HTR-8/SVneo (cell line): Measurements from ENCODE around the gene SYNGR1.
"Not testable (repeated sequence)": the region's sequence is repeated elsewhere in the genome, so short reads cannot be mapped to it uniquely, and the experiment has no call there.

Source experiments
- DNase-seq: peaks from one replicate; pipeline ENCODE4 v3.0.0; 2011; ENCODE audit warnings: low spot score, mixed read lengths; ENCODE audit not compliant: insufficient read length
- FAIRE-seq: peaks from 2 replicates; lab custom pipeline; 2011; peaks lifted over from hg19 to GRCh38; lab: Jason Lieb, UNC

Gene SYNGR1

DNA sequence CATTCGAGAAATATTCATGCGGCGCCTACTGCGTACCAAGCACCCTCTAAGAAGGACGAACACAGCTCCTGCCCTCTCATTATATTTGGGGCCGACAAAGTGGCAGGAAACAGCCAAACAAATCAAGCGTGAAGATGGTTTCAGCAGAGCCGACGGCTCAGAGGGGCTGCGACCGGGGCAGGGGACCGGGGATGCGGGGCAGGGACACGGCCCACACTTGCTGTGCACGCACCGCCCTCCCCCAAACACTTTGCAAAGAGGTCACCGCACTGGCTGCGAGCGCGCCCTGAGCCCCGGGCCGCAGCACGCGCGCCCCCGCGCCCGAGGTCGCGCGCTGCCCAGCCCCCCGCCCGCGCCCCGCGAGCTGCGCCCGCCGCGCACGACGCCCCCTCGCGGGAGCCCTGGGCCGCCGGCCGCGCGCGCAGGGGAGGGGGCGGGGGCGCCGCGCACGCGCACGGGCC is 255 bp upstream of the SYNGR1 start:
- FAIRE-seq (peak; percentile 66), DNase-seq (peak; percentile 62)

DNA sequence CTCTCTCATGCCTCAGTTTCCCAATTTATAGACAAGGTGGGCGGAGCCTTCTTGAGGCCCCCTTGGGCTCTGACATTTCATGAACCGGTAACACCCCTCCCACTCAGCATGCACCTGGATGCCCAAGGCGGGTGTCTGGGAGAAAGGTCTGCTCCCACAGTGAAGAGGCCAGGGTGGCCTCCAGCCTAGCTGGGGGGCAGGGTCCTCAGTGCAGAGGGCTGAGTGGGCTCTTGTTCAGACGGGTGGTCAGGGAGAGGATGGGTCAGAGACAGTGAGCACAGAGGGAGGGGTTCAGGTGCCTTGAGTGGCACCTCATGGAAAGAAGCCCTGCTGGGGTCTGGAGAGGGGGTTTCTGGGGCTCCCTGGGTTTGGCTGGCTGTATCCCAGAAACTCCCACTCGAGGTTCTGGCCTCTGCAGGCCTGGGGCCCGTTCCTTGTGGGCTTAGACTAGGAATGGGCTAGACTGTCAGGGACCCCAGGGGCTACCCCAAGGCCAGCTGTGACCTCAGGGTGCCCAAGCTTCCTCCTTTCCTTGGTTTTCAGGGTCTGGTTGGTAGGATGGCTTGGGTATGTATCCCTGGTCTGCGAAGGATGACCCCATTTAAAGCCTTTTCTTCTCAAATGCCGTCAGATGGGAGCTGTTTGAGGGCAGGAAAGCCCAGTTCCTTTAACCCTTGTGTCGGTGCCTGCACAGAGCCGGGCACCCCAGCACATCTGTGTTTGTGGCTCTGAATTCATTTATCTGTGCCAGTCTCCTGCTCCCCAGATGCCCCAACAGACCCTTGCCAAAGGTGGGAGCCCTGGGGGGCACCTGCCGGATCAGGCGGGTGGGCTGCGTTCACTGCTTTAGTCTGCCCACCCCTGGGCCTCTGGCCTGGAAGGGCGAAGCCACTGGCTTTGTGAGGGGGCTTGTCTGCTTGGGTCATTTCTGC is 1.2 kb downstream of the SYNGR1 start:
- FAIRE-seq = no peak
- no peak for DNase-seq

DNA sequence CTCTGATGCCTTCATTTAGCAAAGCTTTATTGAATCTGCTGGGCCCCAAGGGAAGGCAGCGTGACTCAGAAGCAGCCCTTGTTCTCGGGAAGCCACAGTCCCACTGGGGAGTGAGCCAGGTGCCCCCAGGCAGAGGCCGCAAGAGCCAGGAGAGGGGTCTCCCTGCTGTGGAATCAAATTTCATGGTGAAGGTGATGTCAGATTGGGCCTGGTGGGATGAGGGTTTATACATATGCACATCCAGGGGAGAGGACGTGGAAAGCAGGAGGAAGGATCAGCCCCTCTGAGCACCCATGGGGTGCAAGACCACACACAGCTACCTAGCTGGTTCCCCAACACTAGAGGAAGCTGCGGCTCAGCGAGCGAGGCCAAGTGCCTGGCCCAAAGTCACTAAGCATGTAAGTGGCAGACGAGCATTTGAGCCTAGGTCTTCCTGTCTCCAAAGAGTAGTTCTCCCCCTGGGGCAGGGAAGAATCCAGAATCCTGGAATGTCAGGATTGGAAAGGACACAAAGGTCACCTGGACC is 2.0 kb downstream of the SYNGR1 start:
- FAIRE-seq (peak; percentile 44), DNase-seq (peak; percentile 56)

DNA sequence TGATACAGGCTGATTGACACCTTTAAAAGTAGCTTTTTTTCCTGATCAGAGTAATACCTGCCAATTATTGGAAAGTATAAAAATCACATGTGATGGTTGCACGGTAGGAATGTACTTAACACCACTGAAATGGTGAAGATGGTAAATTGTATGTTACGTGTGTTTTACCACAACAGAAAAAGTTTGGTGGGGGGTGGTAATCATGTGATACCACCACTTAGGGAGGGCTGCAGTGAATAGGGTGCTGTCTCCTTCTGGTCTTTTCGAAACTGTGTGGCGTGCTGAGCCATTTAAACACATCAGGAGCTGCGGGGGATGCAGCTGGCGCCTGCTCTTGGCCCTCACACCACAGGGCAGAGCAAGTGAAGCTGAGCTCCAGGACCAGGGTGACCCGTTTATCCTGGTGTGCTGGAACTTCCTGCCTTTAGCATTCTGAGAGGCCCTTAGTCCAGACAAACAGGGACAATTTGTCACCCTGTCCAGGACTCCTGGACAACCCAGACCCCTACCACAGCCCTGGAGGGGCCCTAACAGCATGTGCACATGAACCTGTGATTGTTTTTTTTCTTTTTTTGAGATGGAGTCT is 2.6 kb downstream of the SYNGR1 start:
- FAIRE-seq (no peak), DNase-seq (no peak)

DNA sequence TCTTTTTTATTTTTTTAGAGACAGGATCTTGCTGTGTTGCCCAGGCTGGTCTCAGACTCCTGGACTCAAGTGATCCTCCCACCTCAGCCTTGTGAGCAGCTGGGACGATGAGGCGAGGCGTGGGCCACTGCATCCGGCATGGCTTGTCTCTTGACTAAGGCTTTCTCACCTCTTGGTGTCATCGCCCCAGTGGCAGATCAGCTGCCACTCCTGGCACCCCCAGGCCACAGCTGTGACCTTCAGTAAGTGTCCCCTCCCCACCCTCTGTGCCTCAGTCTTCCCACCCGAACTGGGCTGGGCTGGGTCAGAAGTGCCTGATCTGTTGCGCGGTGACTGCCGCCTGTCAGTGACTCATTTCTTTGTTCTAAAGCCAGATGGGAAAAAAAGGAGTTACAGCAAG is 3.6 kb downstream of the SYNGR1 start:
- no peak for DNase-seq
- FAIRE-seq = no peak

DNA sequence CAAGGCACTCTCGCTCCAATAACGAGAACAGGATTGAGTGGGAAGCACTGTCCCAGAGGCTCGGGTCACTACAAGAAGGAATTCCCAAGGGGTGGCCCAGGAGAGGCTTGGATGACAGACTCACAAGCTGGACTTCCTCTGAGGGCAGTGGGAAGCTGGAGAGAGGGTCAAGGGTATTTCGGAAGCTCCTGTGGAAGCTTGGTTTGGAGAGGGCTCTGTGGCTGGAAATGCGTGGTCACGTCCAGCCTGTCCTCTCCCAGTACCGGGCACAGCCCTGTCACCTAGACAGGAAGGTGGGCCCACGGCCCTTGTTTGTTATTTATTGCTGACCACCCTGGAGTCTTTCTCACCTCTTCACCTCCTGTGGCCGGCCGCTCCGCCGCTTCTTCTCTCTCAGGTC is 5.3 kb downstream of the SYNGR1 start:
- FAIRE-seq (no peak), DNase-seq (no peak)

DNA sequence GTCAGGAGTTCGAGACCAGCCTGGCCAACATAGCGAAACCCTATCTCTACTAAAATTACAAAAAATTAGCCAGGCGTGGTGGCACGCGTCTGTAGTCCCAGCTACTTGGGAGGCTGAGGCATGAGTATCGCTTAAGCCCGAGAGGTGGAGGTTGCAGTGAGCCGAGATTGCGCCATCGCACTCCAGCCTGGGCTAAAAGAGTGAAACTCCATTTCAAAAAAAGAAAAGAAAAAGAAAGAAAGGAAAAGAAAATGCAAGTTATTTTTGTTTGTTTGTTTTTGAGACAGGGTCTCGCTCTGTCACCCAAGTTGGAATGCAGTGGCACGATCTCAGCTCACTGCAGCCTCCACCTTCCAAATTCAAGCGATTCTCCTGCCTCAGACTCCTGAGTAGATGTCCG is 6.0 kb downstream of the SYNGR1 start:
- not testable (repeated sequence) for DNase-seq, FAIRE-seq

DNA sequence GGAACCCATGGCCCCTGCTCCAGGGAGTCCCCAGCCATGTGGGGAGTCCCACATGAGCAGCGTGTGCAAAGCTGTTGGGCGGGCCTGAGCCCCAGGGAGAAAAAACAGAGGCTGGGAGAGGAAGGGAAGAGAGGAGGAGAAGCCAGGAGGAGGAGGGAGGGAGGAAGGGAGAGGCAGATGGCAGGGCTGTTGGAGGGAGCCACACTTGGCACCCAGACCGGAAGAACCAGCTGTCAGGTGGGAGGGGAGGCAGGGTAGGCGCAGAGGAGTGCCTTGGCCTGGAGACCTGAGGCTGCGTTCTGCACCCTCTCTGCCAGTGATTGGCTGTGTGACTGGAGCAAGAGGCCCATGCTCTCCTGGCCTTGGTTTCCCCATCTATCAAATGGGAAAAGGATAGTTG is 6.7 kb downstream of the SYNGR1 start:
- FAIRE-seq = no peak
- no peak for DNase-seq

DNA sequence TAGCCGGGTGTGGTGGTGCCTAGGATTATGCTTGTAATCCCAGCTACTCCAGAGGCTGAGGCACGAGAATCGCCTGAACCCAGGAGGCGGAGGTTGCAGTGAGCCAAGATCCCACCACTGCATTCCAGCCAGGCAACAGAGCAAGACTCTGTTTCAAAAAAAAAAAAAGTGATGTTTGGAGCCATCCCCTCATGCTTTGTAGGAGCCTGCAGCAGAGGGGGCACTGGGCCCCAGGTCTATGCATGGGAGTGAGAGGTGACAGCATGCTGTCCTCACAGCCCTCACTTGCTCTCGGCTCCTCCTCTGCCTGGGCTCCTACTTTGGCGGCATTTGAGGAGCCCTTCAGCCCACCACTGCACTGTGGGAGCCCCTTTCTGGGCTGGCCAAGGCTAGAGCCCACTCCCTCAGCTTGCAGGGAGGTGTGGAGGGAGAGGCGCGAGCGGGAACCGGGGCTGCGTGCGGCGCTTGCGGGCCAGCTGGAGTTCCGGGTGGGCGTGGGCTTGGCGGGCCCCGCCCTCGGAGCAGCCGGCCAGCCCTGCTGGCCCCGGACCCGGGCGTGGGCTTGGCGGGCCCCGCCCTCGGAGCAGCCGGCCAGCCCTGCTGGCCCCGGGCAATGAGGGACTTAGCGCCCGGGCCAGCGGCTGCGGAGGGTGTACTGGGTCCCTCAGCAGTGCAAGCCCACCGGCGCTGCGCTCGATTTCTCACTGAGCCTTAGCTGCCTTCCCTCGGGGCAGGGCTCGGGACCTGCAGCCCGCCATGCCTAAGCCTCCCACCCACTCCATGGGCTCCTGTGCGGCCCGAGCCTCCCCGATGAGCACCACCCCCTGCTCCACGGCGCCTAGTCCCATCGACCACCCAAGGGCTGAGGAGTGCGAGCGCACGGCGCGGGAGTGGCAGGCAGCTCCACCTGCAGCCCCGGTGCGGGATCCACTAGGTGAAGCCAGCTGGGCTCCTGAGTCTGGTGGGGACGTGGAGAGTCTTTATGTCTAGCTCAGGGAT is 7.6 kb downstream of the SYNGR1 start:
- not testable (repeated sequence) for FAIRE-seq

DNA sequence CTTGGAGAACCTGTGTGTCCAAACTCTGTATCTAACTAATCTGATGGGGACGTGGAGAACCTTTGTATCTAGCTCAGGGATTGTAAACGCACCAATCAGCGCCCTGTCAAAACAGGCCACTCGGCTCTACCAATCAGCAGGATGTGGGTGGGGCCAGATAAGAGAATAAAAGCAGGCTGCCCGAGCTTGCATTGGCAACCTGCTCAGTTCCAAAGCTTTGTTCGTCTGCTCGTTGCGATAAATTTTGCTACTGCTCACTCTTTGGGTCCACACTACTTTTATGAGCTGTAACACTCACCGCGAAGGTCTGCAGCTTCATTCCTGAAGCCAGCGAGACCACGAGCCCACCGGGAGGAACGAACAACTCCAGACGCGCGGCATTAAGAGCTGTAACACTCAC is 8.4 kb downstream of the SYNGR1 start:
- DNase-seq, FAIRE-seq: not testable (repeated sequence)

More for the DNA sequence above, 7.6 kb downstream of the SYNGR1 start:
- not testable (repeated sequence) for DNase-seq

DNA sequence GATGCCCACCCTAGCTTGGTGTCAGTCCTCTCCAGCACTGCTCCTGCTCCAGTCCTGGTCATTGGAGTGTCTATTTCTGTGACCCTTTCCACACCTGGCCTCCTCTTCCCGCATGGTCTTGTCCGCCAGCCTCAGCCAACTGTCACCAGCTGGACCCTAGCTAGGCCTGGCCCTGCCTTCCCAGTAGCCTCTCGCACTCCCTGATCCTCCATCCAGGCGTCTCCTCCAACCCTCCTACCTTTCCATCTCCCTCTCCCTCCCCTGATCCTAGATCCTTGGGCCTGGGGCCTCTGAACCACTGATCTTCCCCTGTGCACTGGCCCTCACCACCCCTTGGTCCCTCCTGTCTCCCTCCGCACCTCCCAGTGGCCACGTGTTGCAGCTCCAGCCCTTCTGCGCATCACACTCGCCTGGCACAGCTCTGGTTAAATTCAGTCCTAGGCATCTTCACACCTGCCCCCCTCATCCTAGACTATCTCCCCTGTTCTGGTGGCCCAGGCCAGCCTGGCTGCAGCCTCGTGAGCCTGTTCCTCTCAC is 9.9 kb downstream of the SYNGR1 start:
- DNase-seq (no peak), FAIRE-seq (no peak)

DNA sequence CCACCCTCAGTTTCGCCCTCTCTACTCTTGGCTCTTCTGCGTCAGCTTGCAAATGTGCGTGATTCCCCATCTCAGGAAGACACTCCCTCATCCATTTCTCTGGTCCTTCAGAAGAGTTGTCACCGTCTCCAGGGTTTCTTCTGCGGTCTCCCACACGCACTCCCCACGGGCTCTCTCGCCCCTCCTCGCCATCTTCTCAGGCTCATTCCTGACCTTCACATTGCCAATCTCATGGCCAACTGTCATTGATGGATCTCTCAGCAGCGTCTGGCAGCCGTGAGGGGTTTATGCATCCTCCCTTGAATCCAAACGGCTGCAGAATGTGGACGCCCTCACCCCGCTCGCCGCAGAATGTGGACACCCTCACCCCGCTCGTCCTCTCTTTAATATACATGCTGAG is 10.5 kb downstream of the SYNGR1 start:
- no peak for DNase-seq
- no peak for FAIRE-seq

DNA sequence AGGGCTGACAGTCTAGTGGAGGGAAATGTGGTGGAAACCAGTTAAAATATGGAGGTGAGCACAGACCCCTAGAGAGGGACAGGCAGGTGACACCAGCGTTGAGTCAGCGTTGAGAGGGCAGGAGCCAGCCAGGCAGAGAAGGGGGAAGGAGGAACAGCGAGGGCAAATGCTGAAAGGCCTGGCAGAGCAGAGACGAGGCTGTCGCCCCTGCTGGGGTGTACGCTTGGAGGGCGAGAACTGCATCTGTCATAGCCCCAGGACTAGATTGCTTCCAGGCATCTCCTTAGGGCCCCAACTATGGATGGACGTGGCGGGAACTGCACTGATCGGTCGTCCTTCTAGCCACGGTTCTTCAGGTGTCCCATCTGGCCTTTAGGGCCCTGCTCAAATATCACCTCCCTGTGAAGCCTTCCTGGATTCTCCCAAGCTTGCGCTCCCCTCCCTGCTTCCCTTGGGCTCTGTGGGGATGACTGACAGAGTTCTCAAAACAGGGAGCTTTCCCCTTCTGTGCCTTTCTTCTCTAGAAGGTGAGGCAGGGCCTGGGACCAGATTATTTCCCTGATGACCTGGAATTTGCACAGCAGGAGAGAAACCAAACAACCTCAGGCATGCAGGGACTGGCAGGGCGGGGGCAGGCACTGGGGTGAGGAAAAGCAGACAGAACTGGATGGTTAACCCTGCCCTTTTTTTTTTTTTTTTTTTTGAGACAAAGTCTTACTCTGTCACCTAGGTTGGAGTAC is 11.1 kb downstream of the SYNGR1 start:
- DNase-seq (no peak), FAIRE-seq (no peak)

DNA sequence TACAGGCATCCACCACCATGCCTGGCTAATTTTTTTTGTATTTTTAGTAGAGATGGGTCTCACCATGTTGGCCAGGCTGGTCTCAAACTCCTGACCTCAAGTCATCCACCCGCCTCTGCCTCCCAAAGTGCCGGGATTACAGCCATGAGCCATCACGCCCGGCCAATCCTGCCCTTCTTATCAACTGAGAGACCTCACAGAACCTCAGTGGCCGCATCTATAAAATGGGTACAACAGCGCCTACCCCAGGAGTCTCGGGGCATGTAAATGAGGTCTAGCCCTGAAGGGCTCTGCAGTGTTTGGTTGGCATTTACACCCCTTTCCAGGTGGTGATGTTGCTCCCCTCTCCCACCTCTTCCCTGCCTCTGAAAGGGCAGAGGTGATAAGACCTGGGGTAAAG is 11.7 kb downstream of the SYNGR1 start:
- FAIRE-seq (no peak), DNase-seq (no peak)

DNA sequence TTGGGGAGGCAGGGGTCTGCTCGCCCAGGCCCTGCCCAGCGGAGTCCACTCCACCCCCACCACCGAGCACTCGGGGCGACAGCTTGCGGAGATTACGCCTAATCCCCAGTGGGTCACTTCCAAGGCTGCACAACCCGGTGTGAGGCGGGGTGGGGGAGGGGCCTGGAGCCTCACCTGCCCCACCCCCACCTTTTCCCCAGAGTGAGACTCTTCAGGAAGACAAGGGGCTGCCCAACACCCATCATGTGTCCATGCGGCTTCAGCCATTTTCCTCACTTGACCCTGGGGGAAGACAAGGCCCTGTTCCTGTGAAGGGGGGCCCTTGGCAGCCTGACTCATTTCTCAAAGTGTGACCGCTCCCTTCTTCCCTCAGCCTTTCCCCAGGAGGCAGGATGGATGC is 12.5 kb downstream of the SYNGR1 start:
- no peak for FAIRE-seq
- no peak for DNase-seq

DNA sequence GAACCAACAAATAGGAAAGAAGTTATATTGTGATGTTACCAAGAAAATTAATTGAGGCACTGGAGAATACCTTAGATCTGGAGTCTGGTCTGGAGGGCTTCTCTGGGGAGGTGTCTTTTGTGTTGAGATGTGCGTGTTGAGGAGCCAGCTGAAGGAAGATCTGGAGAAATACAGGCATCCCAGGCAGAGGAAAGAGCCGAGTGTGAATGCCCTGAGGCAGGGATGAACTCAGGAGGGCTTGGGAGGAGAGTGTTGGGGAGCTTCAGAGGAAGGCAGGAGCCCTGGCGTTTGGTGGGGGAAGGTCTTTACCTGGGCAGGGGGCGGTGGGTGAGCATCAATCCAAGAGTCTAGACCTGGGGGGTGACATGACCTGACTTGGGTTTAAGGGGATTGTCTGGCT is 13.1 kb downstream of the SYNGR1 start:
- DNase-seq (no peak), FAIRE-seq (no peak)

DNA sequence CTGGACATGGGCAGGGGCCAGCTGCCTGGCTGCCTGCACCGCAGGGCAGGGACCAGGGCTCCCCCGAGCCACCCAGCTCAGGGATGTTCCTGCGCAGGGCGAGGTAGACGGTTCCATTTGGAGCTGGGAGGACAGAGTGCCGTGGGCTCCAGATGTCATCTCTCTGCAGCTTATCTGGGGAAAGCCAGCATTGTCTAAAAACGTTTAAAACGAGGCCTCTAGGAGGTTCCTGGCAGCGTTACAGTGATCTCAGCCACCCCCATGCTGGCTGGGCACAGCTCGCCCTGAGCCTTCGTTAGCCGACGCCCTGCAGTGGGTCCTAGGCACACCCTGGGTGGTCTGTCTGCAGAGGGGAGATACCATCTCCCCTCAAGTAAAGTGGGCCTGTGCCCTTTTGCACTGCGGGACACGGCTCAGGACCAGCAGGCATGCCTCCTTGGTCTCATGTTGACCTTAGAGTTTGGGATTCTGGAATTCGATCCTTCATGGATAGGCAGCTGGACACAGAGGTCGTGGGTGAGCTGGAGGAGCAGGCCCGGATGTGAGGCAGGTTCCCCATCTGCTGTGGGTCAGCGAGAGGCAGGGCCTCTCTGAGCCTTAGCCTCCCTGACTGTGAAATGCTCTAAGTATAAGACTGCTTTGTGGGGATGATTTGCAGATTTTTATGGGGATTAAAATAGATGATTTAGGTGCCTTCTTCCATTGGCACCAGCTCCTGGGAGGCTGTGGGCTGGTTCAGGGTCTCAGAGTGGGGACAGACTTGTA is 14.1 kb downstream of the SYNGR1 start:
- no peak for DNase-seq
- FAIRE-seq = no peak

DNA sequence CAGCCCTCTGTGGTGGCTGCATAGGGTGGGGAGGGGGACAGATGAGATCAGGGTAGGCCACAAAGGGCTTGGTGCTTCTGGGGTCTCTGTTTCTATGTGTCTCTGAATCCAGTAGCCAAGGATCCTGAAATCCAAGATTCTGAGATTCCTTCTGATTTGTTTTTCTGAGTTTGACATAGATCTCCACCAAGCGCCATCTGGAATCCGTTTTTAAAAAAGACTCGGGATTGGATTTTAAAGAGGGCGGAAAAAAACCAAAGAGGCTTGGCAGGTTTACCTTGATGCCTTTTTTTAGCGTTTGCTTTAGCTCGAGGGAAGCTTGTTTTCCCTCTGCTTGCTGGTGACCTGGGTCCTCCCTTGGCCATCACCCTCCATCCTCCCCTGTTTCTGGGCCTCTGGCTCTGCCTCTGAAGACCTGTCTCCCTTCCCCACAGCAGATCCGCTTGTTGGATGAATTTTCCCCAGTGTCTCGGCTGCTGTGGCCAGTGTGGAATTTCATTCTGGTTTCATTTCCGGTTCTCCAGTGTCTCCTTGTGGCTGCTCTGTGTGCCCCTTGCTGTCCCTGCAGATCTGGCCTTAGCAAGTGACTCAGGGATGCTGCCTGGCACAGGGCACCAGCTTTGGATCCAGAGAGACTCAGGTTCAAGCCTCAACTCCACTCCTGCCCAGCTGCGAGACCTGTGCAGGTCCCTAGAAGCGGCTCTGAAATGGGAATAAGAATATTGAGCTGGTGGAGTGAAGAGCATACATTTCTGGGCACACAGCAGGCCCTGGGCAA is 15.1 kb downstream of the SYNGR1 start:
- no peak for FAIRE-seq
- no peak for DNase-seq
